HepG2 (cell line): Measurements from ENCODE around the gene CKS1B. TPM values are rescaled to one million over a fixed set of nuclear protein-coding genes. Genes with fewer than 3 reads are reported as not detected.
A peak's percentile ranks its signal among the peaks of the same experiment; 100 is the strongest.

Experiments
- ELF1 ChIP-seq: sonication (generic); formaldehyde crosslinking; IDR thresholded peaks from 2 replicates; pipeline ENCODE4 v1.4.0; 2020; ENCODE audit warnings: missing genetic modification reagents
- FLYWCH1 ChIP-seq: sonication (generic); formaldehyde crosslinking; IDR thresholded peaks from 2 replicates; pipeline ENCODE4 v1.8.1; 2023; ENCODE audit warnings: mild to moderate bottlenecking, missing genetic modification reagents
- JUN ChIP-seq: sonication (generic); formaldehyde crosslinking; IDR thresholded peaks from 2 replicates; pipeline ENCODE4 v1.4.0; 2020; ENCODE audit warnings: mild to moderate bottlenecking, missing genetic modification reagents
- KLF6 ChIP-seq: IDR thresholded peaks from 2 replicates; pipeline ENCODE4 v1.8.0; 2016; ENCODE audit warnings: missing biosample characterization, missing genetic modification reagents
- NR1H2 ChIP-seq: sonication (generic); formaldehyde crosslinking; IDR thresholded peaks from 2 replicates; pipeline ENCODE4 v1.8.1; 2022; ENCODE audit warnings: low read depth, missing genetic modification reagents, borderline replicate concordance
- PHF8 ChIP-seq: sonication (generic); formaldehyde crosslinking; IDR thresholded peaks from 2 replicates; pipeline ENCODE4 v1.5.0; 2020; ENCODE audit warnings: missing genetic modification reagents
- SALL1 ChIP-seq: sonication (generic); formaldehyde crosslinking; IDR thresholded peaks from 2 replicates; pipeline ENCODE4 v1.8.0; 2022; ENCODE audit warnings: mild to moderate bottlenecking, missing genetic modification reagents
- TEAD2 ChIP-seq: sonication (generic); formaldehyde crosslinking; IDR thresholded peaks from 2 replicates; pipeline ENCODE4 v1.9.0; 2021; ENCODE audit warnings: missing genetic modification reagents
- TRIM24 ChIP-seq: sonication (generic); formaldehyde crosslinking; IDR thresholded peaks from 2 replicates; pipeline ENCODE4 v1.8.0; 2022; ENCODE audit warnings: mild to moderate bottlenecking, missing genetic modification reagents
- ZNF263 ChIP-seq: sonication (generic); formaldehyde crosslinking; IDR thresholded peaks from 2 replicates; pipeline ENCODE4 v1.4.0; 2020; ENCODE audit warnings: missing genetic modification reagents
- ZNF460 ChIP-seq: sonication (generic); formaldehyde crosslinking; IDR thresholded peaks from 2 replicates; pipeline ENCODE4 v1.5.1; 2020; ENCODE audit warnings: missing genetic modification reagents, mild to moderate bottlenecking, borderline replicate concordance
- ZNF879 ChIP-seq: sonication (generic); formaldehyde crosslinking; IDR thresholded peaks from 2 replicates; pipeline ENCODE4 v1.8.1; 2023; ENCODE audit warnings: missing genetic modification reagents
- polyA plus RNA-seq, 8 experiments: library from polyadenylated mRNA; depleted of rRNA in 3 of 8; stranded (reverse) in 7 of 8; unstranded in 1 of 8; fragments of >200 nt; fragmentation: Illumina TruSeq in 4 of 8; extraction: Trizol in 4 of 8; gene quantifications; 2 replicates each; pipeline versions ENCODE4 v1.2.1 to v1.2.3, GENCODE V29; 2011 to 2016; ENCODE audit warnings: low read depth in 4 of 8, missing spikeins in 1 of 8, mixed read lengths in 1 of 8; ENCODE audit not compliant: insufficient read depth in 1 of 8
- total RNA-seq, 5 experiments: library from RNA; depleted of rRNA; stranded (reverse); fragments of >200 nt; fragmentation: Illumina TruSeq; extraction: Trizol; gene quantifications; 2 replicates each; pipeline ENCODE4 v1.2.3, GENCODE V29; 2016; ENCODE audit warnings: low read depth in 1 of 5
- TF ChIP-seq, protein P1 (sequence below): sonication (generic); formaldehyde crosslinking; IDR thresholded peaks from 2 replicates; pipeline ENCODE4 v1.4.0; 2020; ENCODE audit warnings: mild to moderate bottlenecking, missing genetic modification reagents, borderline replicate concordance
- TF ChIP-seq, protein P2 (sequence below): sonication (generic); formaldehyde crosslinking; IDR thresholded peaks from 2 replicates; pipeline ENCODE4 v1.4.0; 2020; ENCODE audit warnings: mild to moderate bottlenecking, missing genetic modification reagents
- TF ChIP-seq, protein P3 (sequence below): sonication (generic); formaldehyde crosslinking; IDR thresholded peaks from 2 replicates; pipeline ENCODE4 v1.5.0; 2020; ENCODE audit warnings: missing genetic modification reagents
- TF ChIP-seq, protein P4 (sequence below): sonication (generic); formaldehyde crosslinking; IDR thresholded peaks from 2 replicates; pipeline ENCODE4 v1.5.1; 2020; ENCODE audit warnings: mild to moderate bottlenecking, missing genetic modification reagents, borderline replicate concordance
- TF ChIP-seq, protein P5 (sequence below): sonication (generic); formaldehyde crosslinking; IDR thresholded peaks from 2 replicates; pipeline ENCODE4 v1.5.0; 2020; ENCODE audit warnings: mild to moderate bottlenecking, low read depth, missing genetic modification reagents, borderline replicate concordance
- TF ChIP-seq, protein P6 (sequence below): IDR thresholded peaks from 2 replicates; pipeline ENCODE4 v1.6.1; 2016; ENCODE audit warnings: mild to moderate bottlenecking, missing biosample characterization, missing genetic modification reagents

The CKS1B gene
- total and polyA plus RNA-seq, 2 of the 13 experiments (the other 11 are each of a cell fraction or from before 2014, with no cell fraction given) = 217 to 222 TPM

DNA sequence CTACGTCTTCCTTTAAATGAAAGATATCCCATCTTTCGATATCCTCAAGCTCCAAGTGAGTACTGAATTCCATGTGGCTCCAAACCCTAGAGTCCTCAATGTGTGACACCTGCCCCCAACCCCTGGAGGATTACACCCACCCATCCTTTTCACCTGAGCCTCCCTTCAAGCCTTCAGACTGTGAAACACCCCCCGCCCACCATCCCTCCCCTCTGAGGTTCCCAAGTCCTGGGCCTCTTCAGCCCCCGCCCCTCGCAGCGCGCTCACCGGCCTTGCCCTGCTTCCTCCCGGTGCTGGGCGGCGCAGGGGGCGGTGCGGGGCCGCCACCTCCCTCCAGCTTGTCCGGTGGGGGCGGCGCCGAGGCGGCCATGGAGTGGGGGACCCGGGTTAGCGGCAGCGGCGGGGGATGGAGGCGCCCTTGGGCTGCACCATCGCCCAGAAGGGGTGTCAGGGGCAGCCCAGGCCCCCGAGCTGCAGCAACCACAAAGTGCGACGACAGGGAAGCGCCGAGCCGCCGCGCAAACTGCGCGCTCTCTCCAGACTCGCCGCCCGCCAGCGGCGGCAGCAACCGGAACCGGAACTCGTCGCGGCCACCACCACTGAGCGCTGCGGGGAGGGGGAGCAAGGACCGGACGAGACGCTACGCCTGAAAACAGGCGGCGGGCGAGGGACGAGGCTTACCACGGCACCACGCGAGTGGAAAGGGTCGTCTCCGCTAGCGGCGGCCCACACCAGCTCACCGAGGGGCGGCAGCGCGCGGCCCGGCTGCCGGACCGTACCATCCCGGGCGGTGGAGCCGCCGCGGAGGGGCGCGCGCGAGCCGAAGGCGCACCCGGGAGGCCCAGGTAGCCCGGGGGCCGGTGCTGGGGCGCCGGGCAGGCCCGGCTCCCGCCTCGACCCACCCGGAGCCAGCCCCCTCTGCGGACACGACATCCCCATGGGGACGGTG, 13.0 kb upstream of the CKS1B start, which contains the start of gene PYGO2 (continued):
- TF ChIP-seq, protein P1, sequence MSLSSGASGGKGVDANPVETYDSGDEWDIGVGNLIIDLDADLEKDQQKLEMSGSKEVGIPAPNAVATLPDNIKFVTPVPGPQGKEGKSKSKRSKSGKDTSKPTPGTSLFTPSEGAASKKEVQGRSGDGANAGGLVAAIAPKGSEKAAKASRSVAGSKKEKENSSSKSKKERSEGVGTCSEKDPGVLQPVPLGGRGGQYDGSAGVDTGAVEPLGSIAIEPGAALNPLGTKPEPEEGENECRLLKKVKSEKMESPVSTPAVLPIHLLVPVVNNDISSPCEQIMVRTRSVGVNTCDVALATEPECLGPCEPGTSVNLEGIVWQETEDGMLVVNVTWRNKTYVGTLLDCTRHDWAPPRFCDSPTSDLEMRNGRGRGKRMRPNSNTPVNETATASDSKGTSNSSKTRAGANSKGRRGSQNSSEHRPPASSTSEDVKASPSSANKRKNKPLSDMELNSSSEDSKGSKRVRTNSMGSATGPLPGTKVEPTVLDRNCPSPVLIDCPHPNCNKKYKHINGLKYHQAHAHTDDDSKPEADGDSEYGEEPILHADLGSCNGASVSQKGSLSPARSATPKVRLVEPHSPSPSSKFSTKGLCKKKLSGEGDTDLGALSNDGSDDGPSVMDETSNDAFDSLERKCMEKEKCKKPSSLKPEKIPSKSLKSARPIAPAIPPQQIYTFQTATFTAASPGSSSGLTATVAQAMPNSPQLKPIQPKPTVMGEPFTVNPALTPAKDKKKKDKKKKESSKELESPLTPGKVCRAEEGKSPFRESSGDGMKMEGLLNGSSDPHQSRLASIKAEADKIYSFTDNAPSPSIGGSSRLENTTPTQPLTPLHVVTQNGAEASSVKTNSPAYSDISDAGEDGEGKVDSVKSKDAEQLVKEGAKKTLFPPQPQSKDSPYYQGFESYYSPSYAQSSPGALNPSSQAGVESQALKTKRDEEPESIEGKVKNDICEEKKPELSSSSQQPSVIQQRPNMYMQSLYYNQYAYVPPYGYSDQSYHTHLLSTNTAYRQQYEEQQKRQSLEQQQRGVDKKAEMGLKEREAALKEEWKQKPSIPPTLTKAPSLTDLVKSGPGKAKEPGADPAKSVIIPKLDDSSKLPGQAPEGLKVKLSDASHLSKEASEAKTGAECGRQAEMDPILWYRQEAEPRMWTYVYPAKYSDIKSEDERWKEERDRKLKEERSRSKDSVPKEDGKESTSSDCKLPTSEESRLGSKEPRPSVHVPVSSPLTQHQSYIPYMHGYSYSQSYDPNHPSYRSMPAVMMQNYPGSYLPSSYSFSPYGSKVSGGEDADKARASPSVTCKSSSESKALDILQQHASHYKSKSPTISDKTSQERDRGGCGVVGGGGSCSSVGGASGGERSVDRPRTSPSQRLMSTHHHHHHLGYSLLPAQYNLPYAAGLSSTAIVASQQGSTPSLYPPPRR (CRISPR knock-in tag) = peak; percentile 68
- no peak; the same call in 1 of the 2 replicates for TF ChIP-seq ZNF460
- TF ChIP-seq FLYWCH1 (CRISPR knock-in tag) = peak; percentile 58; the same call in 1 of the 2 replicates
- TF ChIP-seq KLF6 (CRISPR knock-in tag) = peak; percentile 78; the same call in 1 of the 2 replicates
- no peak for TF ChIP-seq JUN (CRISPR knock-in tag)
- TF ChIP-seq, protein P2, sequence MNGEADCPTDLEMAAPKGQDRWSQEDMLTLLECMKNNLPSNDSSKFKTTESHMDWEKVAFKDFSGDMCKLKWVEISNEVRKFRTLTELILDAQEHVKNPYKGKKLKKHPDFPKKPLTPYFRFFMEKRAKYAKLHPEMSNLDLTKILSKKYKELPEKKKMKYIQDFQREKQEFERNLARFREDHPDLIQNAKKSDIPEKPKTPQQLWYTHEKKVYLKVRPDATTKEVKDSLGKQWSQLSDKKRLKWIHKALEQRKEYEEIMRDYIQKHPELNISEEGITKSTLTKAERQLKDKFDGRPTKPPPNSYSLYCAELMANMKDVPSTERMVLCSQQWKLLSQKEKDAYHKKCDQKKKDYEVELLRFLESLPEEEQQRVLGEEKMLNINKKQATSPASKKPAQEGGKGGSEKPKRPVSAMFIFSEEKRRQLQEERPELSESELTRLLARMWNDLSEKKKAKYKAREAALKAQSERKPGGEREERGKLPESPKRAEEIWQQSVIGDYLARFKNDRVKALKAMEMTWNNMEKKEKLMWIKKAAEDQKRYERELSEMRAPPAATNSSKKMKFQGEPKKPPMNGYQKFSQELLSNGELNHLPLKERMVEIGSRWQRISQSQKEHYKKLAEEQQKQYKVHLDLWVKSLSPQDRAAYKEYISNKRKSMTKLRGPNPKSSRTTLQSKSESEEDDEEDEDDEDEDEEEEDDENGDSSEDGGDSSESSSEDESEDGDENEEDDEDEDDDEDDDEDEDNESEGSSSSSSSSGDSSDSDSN (CRISPR knock-in tag) = peak; percentile 84
- TF ChIP-seq, protein P3, sequence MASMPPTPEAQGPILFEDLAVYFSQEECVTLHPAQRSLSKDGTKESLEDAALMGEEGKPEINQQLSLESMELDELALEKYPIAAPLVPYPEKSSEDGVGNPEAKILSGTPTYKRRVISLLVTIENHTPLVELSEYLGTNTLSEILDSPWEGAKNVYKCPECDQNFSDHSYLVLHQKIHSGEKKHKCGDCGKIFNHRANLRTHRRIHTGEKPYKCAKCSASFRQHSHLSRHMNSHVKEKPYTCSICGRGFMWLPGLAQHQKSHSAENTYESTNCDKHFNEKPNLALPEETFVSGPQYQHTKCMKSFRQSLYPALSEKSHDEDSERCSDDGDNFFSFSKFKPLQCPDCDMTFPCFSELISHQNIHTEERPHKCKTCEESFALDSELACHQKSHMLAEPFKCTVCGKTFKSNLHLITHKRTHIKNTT (CRISPR knock-in tag) = no peak
- peak; percentile 79; the same call in 1 of the 2 replicates for TF ChIP-seq PHF8
- peak; percentile 74 for TF ChIP-seq SALL1 (CRISPR knock-in tag)
- peak; percentile 81; the same call in 1 of the 2 replicates for TF ChIP-seq NR1H2 (CRISPR knock-in tag)
- TF ChIP-seq, protein P4, sequence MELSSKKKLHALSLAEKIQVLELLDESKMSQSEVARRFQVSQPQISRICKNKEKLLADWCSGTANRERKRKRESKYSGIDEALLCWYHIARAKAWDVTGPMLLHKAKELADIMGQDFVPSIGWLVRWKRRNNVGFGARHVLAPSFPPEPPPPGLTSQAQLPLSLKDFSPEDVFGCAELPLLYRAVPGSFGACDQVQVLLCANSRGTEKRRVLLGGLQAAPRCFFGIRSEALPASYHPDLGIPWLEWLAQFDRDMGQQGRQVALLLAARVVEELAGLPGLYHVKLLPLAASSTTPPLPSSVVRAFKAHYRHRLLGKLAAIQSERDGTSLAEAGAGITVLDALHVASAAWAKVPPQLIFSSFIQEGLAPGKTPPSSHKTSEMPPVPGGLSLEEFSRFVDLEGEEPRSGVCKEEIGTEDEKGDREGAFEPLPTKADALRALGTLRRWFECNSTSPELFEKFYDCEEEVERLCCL (CRISPR knock-in tag) = no peak
- TF ChIP-seq, protein P5, sequence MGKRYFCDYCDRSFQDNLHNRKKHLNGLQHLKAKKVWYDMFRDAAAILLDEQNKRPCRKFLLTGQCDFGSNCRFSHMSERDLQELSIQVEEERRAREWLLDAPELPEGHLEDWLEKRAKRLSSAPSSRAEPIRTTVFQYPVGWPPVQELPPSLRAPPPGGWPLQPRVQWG (CRISPR knock-in tag) = no peak
- peak; percentile 66 for TF ChIP-seq ELF1 (CRISPR knock-in tag)
- TF ChIP-seq TRIM24 (CRISPR knock-in tag) = no peak
- TF ChIP-seq ZNF879 (CRISPR knock-in tag) = no peak; the same call in 1 of the 2 replicates
- TF ChIP-seq, protein P6, sequence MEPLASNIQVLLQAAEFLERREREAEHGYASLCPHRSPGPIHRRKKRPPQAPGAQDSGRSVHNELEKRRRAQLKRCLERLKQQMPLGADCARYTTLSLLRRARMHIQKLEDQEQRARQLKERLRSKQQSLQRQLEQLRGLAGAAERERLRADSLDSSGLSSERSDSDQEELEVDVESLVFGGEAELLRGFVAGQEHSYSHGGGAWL (CRISPR knock-in tag) = no peak
- TF ChIP-seq TEAD2 (CRISPR knock-in tag) = 0 out of 2 replicates have a peak, but pooled peaks have one; percentile 16
- peak; percentile 54; the same call in 1 of the 2 replicates for TF ChIP-seq ZNF263 (CRISPR knock-in tag)
